Measurements from ENCODE around the gene ADAMTS12.
A peak's percentile ranks its signal among the peaks of the same experiment; 100 is the strongest.

Gene ADAMTS12

GRCh38 chr5:33840927-33841547 is 50.8 kb downstream of the ADAMTS12 start:
- DNase-seq = no peak

DNA sequence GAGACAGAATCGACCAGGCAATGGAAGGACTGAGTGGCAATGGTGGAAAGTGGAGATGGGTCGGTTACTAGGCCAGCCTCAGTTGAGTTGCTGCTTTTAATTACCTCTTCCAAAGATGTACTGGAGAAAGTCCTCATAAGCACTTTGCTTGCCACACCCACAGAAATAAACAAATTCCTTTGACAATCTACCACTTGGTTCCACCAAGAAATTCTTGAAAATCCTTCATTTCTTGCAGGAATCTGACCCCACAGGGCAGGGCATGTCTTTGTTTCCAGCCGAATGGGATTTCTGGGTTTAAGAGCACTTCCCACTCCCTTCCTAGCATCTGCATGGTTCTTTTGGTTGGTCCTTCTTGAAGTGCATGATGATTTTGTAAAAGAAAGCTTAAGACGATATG is 54.5 kb downstream of the ADAMTS12 start:
- no peak for DNase-seq

DNA sequence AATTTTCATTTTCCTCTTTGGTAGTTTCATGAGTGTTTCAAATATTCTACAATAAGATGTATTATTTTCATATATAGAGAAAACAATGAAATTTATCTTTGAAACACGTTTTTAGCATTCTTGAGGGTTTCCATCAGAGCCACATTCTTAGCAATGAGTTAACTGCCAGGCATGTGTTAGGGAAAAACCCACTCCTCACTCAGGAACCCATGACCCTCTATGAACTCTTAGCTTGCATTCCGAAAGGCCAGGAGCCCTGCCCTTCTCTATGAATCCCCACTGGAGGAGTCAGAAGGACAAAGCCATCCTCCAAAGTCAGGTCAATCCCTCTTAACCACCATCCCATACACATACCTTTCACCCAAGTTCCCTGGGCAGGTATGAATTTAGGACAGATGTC is 57.5 kb downstream of the ADAMTS12 start:
- DNase-seq = no peak

- DNase-seq = no peak
Observed at GRCh38 chr5:33833237-33833575, 58.6 kb downstream of the ADAMTS12 start.

DNA sequence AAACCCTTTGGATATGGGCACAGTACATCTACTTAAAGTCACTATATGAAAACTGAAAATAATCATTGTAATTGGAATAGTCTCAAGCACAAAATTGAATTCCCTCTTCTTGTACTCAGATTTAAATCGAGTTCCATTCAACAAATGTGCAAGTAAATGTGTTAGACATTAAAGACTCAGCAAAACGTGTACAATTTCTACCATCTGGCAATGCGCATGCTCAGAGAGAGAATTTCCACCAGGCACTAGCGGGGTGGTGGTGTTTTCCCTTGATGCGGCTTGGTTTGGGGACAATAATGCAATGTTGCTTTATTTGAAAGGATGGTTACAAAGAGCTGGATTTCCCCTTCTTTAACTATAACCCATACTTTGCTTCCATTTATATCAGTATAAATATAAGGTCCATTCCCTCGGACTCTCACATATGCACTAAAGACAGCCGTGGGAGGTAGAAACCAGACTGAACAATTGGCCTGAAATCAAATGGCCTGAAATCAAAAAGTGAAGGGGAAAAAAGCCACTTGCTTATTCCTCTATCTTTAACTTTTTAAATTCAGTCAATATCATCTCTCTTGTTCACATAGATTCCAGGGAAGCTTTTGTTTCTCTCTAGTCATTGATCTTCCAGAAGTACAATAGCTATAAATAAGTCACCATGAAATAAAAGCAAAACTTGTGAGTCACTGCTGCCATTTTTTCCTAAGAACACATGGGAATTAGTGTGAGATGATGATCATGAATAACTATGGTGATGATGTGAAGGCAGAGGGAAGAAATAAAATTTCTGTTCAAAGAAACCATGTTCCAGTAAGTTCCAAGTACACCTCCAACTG is 59.2 kb downstream of the ADAMTS12 start:
- peak; percentile 3 for DNase-seq

DNA sequence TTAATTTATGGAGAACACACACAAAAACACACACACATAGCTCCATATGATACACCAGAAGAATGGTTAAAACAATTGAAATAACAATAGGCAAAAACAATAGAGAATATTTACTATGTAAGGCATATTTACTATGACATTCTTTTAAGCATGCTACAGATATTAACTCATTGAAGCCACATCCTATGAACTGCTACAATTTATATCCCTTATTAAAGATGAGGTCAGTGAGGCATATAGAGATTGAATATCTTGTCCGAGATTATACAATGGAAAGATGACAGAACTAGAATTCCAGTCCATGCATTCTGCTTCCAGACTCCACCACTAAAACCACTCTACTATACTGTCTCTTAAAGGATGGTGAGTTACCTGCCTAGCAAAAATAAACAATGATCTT is 60.7 kb downstream of the ADAMTS12 start:
- no peak for DNase-seq

- DNase-seq = no peak
Observed at GRCh38 chr5:33829430-33829829, 62.4 kb downstream of the ADAMTS12 start.

DNA sequence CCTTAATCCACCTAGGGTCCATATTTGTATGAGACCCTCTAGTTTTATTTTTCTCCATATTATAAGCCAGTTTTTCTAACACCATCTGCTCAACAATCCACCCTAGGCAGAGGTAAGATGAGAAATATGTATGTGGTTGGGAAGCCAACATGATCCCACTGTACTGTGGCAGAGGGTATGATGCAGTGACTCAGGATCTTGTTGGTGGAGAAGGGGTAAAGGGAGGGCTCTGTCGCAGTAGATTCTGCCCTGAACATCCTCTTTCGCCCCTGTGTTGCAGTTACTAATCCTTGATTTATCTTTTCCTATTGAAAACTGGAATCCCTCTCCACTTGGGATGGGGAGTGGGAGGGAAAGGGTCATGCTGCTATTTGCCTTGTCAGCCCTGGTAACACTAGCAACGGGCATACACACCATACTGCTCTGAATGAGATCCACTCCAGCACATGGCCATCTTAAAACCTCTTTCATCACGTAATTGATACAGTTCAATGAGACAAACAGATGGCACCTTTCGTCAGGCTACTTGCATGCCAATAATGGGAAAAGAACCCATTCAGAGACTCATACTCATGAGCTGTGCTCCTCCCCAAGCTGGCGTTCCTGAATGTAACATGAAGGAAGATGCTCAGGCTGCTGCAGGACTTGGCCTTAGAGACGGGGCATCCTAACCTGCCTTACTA is 63.0 kb downstream of the ADAMTS12 start:
- no peak for DNase-seq

GRCh38 chr5:33827885-33828284 is 63.9 kb downstream of the ADAMTS12 start:
- DNase-seq = no peak

DNA sequence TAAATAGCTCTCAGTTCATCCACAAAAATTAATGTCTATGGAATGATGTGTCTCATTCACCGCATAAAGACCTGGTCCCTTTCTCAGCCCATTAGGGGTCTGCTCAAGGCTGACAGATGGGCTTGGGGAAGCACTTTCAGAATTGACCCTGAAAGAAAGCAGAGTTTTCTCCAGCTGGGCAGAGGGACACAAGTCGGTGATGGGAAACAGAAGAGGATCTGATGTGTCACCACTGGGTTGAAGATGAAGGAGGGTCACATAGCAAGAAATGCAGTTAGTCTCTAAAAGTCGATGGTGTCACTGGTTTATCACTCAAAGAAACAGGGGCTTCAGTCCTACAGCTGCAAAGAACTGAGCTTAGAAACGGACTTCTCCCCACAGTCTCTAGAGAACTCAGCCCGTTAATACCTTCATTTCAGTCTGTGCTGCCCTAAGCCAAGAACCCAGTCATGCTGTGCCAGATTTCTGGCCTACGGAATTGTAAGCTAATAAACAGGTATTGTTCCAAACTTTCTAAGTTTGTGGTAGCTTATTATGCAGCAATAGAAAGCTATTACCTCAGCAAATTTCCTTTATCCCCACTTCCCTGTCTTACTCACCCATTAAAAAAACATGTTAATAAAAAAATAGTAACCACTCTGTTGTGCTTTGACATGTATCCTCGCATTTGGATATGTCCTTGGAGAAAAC is 64.6 kb downstream of the ADAMTS12 start:
- no peak for DNase-seq

GRCh38 chr5:33824516-33825195 is 67.1 kb downstream of the ADAMTS12 start:
- no peak for DNase-seq

DNA sequence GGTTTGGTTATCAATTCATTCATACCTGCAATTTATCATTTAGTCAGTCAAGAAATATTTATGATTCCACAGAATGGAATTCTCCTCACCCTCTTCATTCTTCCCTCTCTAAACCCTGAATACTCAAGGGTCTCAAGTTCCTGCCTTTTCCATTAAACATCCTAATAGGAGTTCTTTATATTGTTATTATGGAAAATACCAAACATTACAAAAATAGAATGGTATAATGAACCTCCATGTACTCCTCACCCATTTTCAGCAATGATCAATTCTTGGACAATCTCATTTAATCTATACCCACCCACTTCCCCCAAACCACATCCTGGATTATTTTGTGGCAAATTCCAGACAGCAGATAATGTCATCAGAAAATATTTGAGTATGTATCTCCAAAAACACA is 74.5 kb downstream of the ADAMTS12 start:
- DNase-seq = no peak

- no peak for DNase-seq
Observed at GRCh38 chr5:33816791-33817190, 75.0 kb downstream of the ADAMTS12 start.

DNA sequence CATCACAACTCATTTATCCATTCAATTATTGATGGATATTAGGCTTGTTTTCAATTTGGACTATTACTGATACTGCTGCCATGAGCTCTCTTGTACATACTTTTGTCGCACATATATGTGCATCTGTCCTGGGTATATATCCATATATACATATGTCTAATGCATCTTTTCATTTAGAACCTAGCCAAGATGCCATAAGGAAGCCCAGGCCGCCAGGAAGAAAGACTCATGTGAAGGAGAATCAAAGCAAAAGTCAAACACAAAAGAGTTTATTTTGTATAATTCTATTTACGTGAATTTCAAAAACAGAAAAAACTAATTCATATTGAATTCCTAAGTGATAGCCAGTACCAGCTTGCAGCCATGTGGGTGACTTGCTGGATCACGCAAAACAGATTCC is 79.0 kb downstream of the ADAMTS12 start:
- no peak for DNase-seq

- DNase-seq = no peak
Observed at GRCh38 chr5:33810491-33811120, 81.2 kb downstream of the ADAMTS12 start.

DNA sequence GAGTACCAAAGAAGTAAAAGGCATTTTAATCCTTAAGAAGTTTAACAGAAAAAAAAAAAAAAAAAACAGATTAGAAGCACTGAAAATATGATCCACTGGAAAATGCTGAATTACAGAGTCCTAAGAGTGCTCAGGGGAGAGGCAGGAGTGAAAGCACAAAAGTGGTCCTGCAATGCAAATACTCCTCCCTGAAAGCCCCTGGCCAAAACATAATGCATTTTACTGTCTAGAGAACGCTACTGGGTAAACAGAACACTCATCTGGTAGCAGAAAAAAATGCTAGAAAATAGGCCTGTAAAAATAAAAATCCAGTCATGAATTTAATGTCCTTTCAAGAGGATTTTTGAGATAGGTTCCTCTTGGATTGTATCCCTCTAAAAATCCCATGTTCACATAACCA is 81.9 kb downstream of the ADAMTS12 start:
- no peak for DNase-seq

- no peak for DNase-seq
Observed at GRCh38 chr5:33808699-33809098, 83.1 kb downstream of the ADAMTS12 start.

DNA sequence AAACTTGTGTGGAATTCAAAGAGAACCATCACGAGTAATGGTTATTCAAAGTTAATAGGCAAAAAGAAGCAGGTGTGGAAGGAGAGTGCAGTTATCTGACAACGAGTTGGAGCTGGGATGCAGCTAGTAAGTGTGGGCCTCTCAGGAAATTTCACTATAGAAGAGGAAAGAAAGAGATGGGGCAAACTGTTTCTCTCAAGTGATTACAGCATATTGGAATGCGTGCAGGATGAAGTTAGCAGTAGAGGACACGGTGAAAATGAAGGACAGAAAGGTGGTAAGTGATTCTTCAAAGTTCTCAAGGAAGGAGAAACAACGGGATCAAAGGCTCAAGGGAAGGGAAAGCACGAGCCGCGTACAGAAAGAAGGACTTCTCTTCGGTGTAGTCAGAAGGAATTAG is 84.0 kb downstream of the ADAMTS12 start:
- no peak for DNase-seq

DNA sequence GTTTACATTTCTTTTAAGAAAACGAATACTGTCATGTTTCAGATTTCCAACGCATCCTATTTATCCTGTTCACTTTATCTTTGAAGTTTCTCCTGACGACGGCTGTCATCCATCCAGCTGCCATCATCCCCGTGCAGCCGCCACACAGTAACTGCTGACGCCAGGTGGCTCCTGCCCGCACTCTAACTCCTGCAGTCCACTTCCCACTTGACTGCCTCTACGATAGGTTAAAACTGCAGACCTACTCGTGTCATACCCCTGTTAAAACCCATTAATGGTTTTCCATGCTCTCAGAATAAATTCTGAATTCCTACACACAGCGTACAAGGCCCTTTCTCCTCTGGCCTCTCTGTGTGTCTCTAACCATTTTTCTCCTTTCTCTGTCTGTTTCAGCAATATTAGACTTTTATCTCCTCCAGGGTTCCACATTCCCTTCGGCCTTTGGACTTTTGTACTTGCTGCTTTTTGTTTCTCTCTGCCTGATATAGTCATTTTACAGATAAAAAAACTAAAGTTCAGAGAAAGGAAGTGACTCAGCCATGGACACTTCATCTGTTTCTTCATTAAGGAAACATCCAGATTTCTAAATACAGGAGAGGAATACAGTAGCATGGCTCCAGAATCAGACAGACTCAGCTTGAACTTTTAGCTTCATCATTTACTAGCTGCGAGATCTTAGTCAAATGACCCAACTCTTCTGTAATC is 84.9 kb downstream of the ADAMTS12 start:
- no peak for DNase-seq

DNA sequence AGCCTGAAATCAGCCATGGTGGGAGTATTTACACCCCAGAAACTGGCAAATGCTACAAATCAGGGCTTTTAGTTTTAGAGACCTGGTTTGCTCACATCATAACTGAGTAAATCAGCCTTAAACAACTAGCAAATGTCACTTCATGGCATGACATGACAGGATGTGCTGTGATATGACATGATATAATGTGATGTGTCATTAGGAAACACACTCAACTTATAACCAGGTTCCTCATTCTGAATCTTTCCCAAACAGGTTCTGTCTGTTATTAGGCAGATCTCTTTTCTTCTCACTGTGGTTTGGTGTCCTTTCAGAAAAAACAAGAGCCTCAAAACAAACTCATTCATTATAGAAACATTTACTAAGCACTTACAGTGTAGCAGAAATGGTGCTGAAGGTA is 90.5 kb downstream of the ADAMTS12 start:
- DNase-seq = no peak

GRCh38 chr5:33800241-33800950 is 91.4 kb downstream of the ADAMTS12 start:
- no peak for DNase-seq

All from NCI-H1694 treated with DMSO at 0.1 percent for 48 hours (cell line).